HepG2 (cell line): ENCODE results near the gene TMEM255B. TPM values are rescaled to one million over a fixed set of nuclear protein-coding genes. Genes with fewer than 3 reads are reported as not detected.

ENCODE experiments used
- ATAC-seq: fragments of 200-7000 bp; cut with Tn5 transposase; 3 replicates; pipeline ENCODE4 v1.9.1; 2020; ENCODE audit warnings: mild to moderate bottlenecking, moderate library complexity
- BruUV-seq: library from RNA; stranded (reverse); fragments of 400-500 nt; replicated peaks from 2 replicates; lab custom pipeline; 2021; lab: Mats Ljungman, UMichigan
- CTCF ChIA-PET: fragments of 300-600 bp; formaldehyde crosslinking; extraction: SDS; loops from one replicate; lab custom pipeline; 2021; ENCODE audit warnings: low total read pairs, inconsistent platforms, low intra/inter-chr PET ratio; lab: Yijun Ruan, JAX
- POLR2A ChIA-PET: fragments of 350-600 bp; sonication (Branson Sonifier 250); formaldehyde crosslinking; loops from one replicate; lab custom pipeline; 2020; ENCODE audit warnings: antibody characterized with exemption, inconsistent platforms; lab: Yijun Ruan, JAX
- DNase-seq: peaks from one replicate; pipeline ENCODE4 v3.0.0-alpha.2; 2015; ENCODE audit warnings: low spot score
- FAIRE-seq: peaks from 3 replicates; lab custom pipeline; 2011; peaks lifted over from hg19 to GRCh38; lab: Jason Lieb, UNC
- H2AFZ ChIP-seq: one replicate; pipeline ENCODE4 v1.6.1; 2011; ENCODE audit warnings: low read length, inconsistent platforms
- H3K27ac ChIP-seq: fragments of 300-600 bp; 3 replicates; pipeline ENCODE4 v1.8.0; 2011; ENCODE audit warnings: mixed run types, mild to moderate bottlenecking, mixed read lengths, low read length, inconsistent platforms; ENCODE audit not compliant: insufficient read depth; ENCODE audit errors: extremely low read length
- H3K27me3 ChIP-seq, 2 experiments: fragments of 200-600 bp in 1 of 2; 2 replicates in 1 of 2; 3 replicates in 1 of 2; pipeline versions ENCODE4 v1.6.0 to v1.8.0; 2011; ENCODE audit warnings: low read length in 2 of 2, mild to moderate bottlenecking in 2 of 2, moderate library complexity in 2 of 2, inconsistent platforms in 1 of 2; ENCODE audit not compliant: insufficient read depth in 2 of 2, control insufficient read depth in 1 of 2
- H3K36me3 ChIP-seq, 2 experiments: fragments of 200-600 bp in 1 of 2; replicated peaks in 1 of 2; 2 replicates in 1 of 2; 3 replicates in 1 of 2; pipeline versions ENCODE4 v1.5.1 to v1.8.0; 2011; ENCODE audit warnings: low read length in 2 of 2, inconsistent platforms in 1 of 2; ENCODE audit not compliant: insufficient read depth in 2 of 2, control insufficient read depth in 1 of 2
- H3K4me1 ChIP-seq: 2 replicates; pipeline ENCODE4 v1.5.1; 2012; ENCODE audit warnings: low read length, inconsistent platforms; ENCODE audit not compliant: insufficient read depth
- H3K4me2 ChIP-seq: 2 replicates; pipeline ENCODE4 v1.6.0; 2011; ENCODE audit warnings: low read depth, low read length, inconsistent platforms
- H3K4me3 ChIP-seq, 3 experiments: fragments of 200-600 bp in 1 of 3; sonication (generic), shearing (Covaris generic) in 1 of 3; replicated peaks in 1 of 3; 2 replicates each; pipeline ENCODE4 v1.5.1; 2011 to 2016; ENCODE audit warnings: low read length in 3 of 3, inconsistent platforms in 2 of 3, low read depth in 2 of 3, mild to moderate bottlenecking in 2 of 3, control low read depth in 1 of 3, mixed read lengths in 1 of 3; ENCODE audit not compliant: insufficient read depth in 1 of 3
- H3K79me2 ChIP-seq: one replicate; pipeline ENCODE4 v1.6.1; 2011; ENCODE audit warnings: low read length, inconsistent platforms; ENCODE audit not compliant: insufficient read depth
- H3K9ac ChIP-seq: 2 replicates; pipeline ENCODE4 v1.6.0; 2011; ENCODE audit warnings: mild to moderate bottlenecking, low read depth, low read length, inconsistent platforms; ENCODE audit not compliant: insufficient read depth
- H3K9me3 ChIP-seq: 2 replicates; pipeline ENCODE4 v1.5.1; 2012; ENCODE audit warnings: mild to moderate bottlenecking, low read length
- H4K20me1 ChIP-seq: 2 replicates; pipeline ENCODE4 v1.6.0; 2011; ENCODE audit warnings: inconsistent platforms, mild to moderate bottlenecking, low read length, moderate library complexity; ENCODE audit not compliant: insufficient read depth
- HOMEZ ChIP-seq: IDR thresholded peaks from 2 replicates; pipeline ENCODE4 v1.6.1; 2016; ENCODE audit warnings: low read depth
- NAIF1 ChIP-seq: sonication (generic); formaldehyde crosslinking; IDR thresholded peaks from 2 replicates; pipeline ENCODE4 v1.5.0; 2020; ENCODE audit warnings: mild to moderate bottlenecking, missing genetic modification reagents, borderline replicate concordance
- NRL ChIP-seq: sonication (generic); formaldehyde crosslinking; IDR thresholded peaks from 2 replicates; pipeline ENCODE4 v1.5.0; 2020; ENCODE audit warnings: missing genetic modification reagents, mild to moderate bottlenecking, moderate library complexity, borderline replicate concordance
- PAWR ChIP-seq: sonication (generic); formaldehyde crosslinking; IDR thresholded peaks from 2 replicates; pipeline ENCODE4 v1.4.0; 2020; ENCODE audit warnings: missing genetic modification reagents, mild to moderate bottlenecking, borderline replicate concordance
- SETDB1 ChIP-seq: sonication (generic); formaldehyde crosslinking; IDR thresholded peaks from 2 replicates; pipeline ENCODE4 v1.5.1; 2020; ENCODE audit warnings: missing genetic modification reagents, mild to moderate bottlenecking, borderline replicate concordance
- SIX4 ChIP-seq: sonication (generic); formaldehyde crosslinking; IDR thresholded peaks from 2 replicates; pipeline ENCODE4 v1.4.0; 2020; ENCODE audit warnings: missing genetic modification reagents
- SNAI1 ChIP-seq: sonication (generic); formaldehyde crosslinking; IDR thresholded peaks from 2 replicates; pipeline ENCODE4 v1.5.0; 2020; ENCODE audit warnings: mild to moderate bottlenecking, missing genetic modification reagents, borderline replicate concordance
- TP53 ChIP-seq: sonication (generic); formaldehyde crosslinking; conservative IDR thresholded peaks from 2 replicates; pipeline ENCODE4 v1.4.0; 2020; ENCODE audit warnings: missing genetic modification reagents
- TRIM24 ChIP-seq: sonication (generic); formaldehyde crosslinking; IDR thresholded peaks from 2 replicates; pipeline ENCODE4 v1.8.0; 2022; ENCODE audit warnings: mild to moderate bottlenecking, missing genetic modification reagents
- ZNF20 ChIP-seq: sonication (generic); formaldehyde crosslinking; IDR thresholded peaks from 2 replicates; pipeline ENCODE4 v1.4.0; 2020; ENCODE audit warnings: mild to moderate bottlenecking, moderate library complexity, missing genetic modification reagents
- ZNF576 ChIP-seq: sonication (generic); formaldehyde crosslinking; IDR thresholded peaks from 2 replicates; pipeline ENCODE4 v1.4.0; 2020; ENCODE audit warnings: mild to moderate bottlenecking, missing genetic modification reagents
- ZSCAN20 ChIP-seq: sonication (generic); formaldehyde crosslinking; IDR thresholded peaks from 2 replicates; pipeline ENCODE4 v1.4.0; 2020; ENCODE audit warnings: missing genetic modification reagents, mild to moderate bottlenecking, borderline replicate concordance
- WGBS: methylation state at CpG from one replicate; pipeline ENCODE4 v1.1.6; 2017; ENCODE audit warnings: low lambda C conversion rate; 5-methylcytosine and 5-hydroxymethylcytosine counted together
- in situ Hi-C: cut with HindIII; loops from 2 replicates; pipeline ENCODE4 v1.10.0; 2017; ENCODE audit warnings: low pct_unique_long_range_greater_than_20kb; ENCODE audit not compliant: extremely low pct_ligation_motif_present
- intact Hi-C: fragments of 100-400 bp; cut with micrococcal nuclease; formaldehyde crosslinking; loops from one replicate; pipeline ENCODE4 v1.10.0; 2022; ENCODE audit not compliant: unreplicated experiment
- polyA plus RNA-seq, 8 experiments: library from polyadenylated mRNA; depleted of rRNA in 3 of 8; stranded (reverse) in 7 of 8; unstranded in 1 of 8; fragments of >200 nt; fragmentation: Illumina TruSeq in 4 of 8; extraction: Trizol in 4 of 8; gene quantifications; 2 replicates each; pipeline versions ENCODE4 v1.2.1 to v1.2.3, GENCODE V29; 2011 to 2016; ENCODE audit warnings: low read depth in 4 of 8, missing spikeins in 1 of 8, mixed read lengths in 1 of 8; ENCODE audit not compliant: insufficient read depth in 1 of 8
- total RNA-seq, 5 experiments: library from RNA; depleted of rRNA; stranded (reverse); fragments of >200 nt; fragmentation: Illumina TruSeq; extraction: Trizol; gene quantifications; 2 replicates each; pipeline ENCODE4 v1.2.3, GENCODE V29; 2016; ENCODE audit warnings: low read depth in 1 of 5
- TF ChIP-seq, protein P1 (sequence below): fragments of 450-650 bp; IDR thresholded peaks from 2 replicates; pipeline ENCODE4 v1.6.1; 2016
- TF ChIP-seq, protein P2 (sequence below): sonication (generic); formaldehyde crosslinking; IDR thresholded peaks from 2 replicates; pipeline ENCODE4 v1.5.1; 2020; ENCODE audit warnings: missing genetic modification reagents, mild to moderate bottlenecking, borderline replicate concordance
- TF ChIP-seq, protein P3 (sequence below): sonication (generic); formaldehyde crosslinking; IDR thresholded peaks from 2 replicates; pipeline ENCODE4 v1.5.0; 2020; ENCODE audit warnings: missing genetic modification reagents

Gene TMEM255B
- total and polyA plus RNA-seq, 2 of the 13 experiments (the other 11 are each of a cell fraction or from before 2014, with no cell fraction given), result not detected

GRCh38 chr13:113805431-113806103 is 46.5 kb downstream of the TMEM255B start (continued):
- TF ChIP-seq, protein P1, sequence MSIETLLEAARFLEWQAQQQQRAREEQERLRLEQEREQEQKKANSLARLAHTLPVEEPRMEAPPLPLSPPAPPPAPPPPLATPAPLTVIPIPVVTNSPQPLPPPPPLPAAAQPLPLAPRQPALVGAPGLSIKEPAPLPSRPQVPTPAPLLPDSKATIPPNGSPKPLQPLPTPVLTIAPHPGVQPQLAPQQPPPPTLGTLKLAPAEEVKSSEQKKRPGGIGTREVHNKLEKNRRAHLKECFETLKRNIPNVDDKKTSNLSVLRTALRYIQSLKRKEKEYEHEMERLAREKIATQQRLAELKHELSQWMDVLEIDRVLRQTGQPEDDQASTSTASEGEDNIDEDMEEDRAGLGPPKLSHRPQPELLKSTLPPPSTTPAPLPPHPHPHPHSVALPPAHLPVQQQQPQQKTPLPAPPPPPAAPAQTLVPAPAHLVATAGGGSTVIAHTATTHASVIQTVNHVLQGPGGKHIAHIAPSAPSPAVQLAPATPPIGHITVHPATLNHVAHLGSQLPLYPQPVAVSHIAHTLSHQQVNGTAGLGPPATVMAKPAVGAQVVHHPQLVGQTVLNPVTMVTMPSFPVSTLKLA, result no peak
- TF ChIP-seq, protein P2, sequence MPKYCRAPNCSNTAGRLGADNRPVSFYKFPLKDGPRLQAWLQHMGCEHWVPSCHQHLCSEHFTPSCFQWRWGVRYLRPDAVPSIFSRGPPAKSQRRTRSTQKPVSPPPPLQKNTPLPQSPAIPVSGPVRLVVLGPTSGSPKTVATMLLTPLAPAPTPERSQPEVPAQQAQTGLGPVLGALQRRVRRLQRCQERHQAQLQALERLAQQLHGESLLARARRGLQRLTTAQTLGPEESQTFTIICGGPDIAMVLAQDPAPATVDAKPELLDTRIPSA, result no peak
- no peak for TF ChIP-seq ZNF576
- TF ChIP-seq, protein P3, sequence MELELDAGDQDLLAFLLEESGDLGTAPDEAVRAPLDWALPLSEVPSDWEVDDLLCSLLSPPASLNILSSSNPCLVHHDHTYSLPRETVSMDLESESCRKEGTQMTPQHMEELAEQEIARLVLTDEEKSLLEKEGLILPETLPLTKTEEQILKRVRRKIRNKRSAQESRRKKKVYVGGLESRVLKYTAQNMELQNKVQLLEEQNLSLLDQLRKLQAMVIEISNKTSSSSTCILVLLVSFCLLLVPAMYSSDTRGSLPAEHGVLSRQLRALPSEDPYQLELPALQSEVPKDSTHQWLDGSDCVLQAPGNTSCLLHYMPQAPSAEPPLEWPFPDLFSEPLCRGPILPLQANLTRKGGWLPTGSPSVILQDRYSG (CRISPR knock-in tag), result no peak
- TF ChIP-seq HOMEZ (CRISPR knock-in tag), result no peak
- TF ChIP-seq SIX4 (CRISPR knock-in tag), result no peak
- TF ChIP-seq, all 625 proteins: peak for 0

DNA sequence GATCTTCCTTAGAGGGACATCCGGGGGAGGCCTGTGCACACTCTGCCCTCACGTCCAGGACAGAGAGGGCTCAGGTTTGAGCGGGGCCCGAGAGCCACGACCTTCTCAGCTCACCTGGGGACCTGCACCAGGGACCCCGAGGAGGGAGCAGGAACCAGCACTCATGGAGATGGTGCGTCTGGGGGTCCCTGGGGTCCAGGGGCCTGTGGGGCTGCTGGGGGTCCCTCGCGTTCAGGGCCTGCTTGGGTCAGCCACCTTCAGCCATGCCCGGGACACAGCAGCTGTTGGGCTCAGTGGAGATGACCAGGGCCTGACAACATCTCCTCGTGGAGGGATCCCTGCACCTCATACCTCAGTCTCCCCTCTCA is 47.1 kb downstream of the TMEM255B start:
- Histone ChIP-seq H3K27ac (no peak overlapping the region), H4K20me1 (no peaks in the 10 kb centered on the region), H2AFZ (no peak overlapping the region), H3K27me3 (peaks cover 7 to 23% of the 10 kb centered on the region in 2 experiments; a peak in 3 of 5 replicates), H3K36me3 (no peaks in the 10 kb centered on the region), H3K9me3 (peaks cover 17% of the 10 kb centered on the region), H3K4me3 (no peak overlapping the region), H3K4me1 (no peaks in the 10 kb centered on the region), H3K79me2 (no peaks in the 10 kb centered on the region), H3K9ac (no peak overlapping the region), H3K4me2 (no peak overlapping the region)
- ChIA-PET POLR2A (no interaction called here), CTCF (no interaction called here)
- no peak for FAIRE-seq
- ATAC-seq, result no peak
- WGBS, result 32% methylated on average over 6 of the region's 11 CpGs
- no peak for DNase-seq
- no TSS peak for BruUV-seq
- intact Hi-C loops (no loop called here), in situ Hi-C loops (no loop called here)
- TF ChIP-seq TP53 (CRISPR knock-in tag), result no peak
- TF ChIP-seq SETDB1 (CRISPR knock-in tag), result no peak
- no peak for TF ChIP-seq ZNF20 (CRISPR knock-in tag)
- no peak for TF ChIP-seq TRIM24 (CRISPR knock-in tag)
- TF ChIP-seq SNAI1 (CRISPR knock-in tag), result no peak
- no peak for TF ChIP-seq ZSCAN20
- TF ChIP-seq PAWR, result no peak
- TF ChIP-seq NRL (CRISPR knock-in tag), result no peak
- no peak for TF ChIP-seq NAIF1 (CRISPR knock-in tag)
